Natural killer cell (primary cell): Measurements from ENCODE around the gene C13orf46. TPM values are rescaled to one million over a fixed set of nuclear protein-coding genes. Genes with fewer than 3 reads are reported as not detected.

ENCODE experiments used
- ATAC-seq, 3 donors: fragments of 150-1000 bp in 2 of 3; fragments of 200-7000 bp in 1 of 3; cut with Tn5 transposase; 1 replicate in 1 of 3; 2 replicates in 2 of 3; pipeline ENCODE4 v1.10.0; 2021; ENCODE audit warnings: mild to moderate bottlenecking in 2 of 3, moderate library complexity in 2 of 3
- DNase-seq, 2 donors: peaks; one replicate each; pipeline versions ENCODE4 v3.0.0 to v3.0.0-alpha.2; 2013 to 2021; ENCODE audit warnings: mixed read lengths in 1 of 2
- H3K27ac ChIP-seq: one replicate; pipeline ENCODE4 v1.5.1; 2013; ENCODE audit warnings: mild to moderate bottlenecking, low read length
- H3K27me3 ChIP-seq: one replicate; pipeline ENCODE4 v1.6.1; 2013; ENCODE audit warnings: low read length; ENCODE audit not compliant: control insufficient read depth, insufficient read depth
- H3K36me3 ChIP-seq: one replicate; pipeline ENCODE4 v1.6.1; 2013; ENCODE audit warnings: low read length; ENCODE audit not compliant: control insufficient read depth, insufficient read depth
- H3K4me1 ChIP-seq: one replicate; pipeline ENCODE4 v1.6.1; 2013; ENCODE audit warnings: low read length; ENCODE audit not compliant: control insufficient read depth, insufficient read depth
- H3K4me3 ChIP-seq: one replicate; pipeline ENCODE4 v1.5.1; 2013; ENCODE audit warnings: low read length
- H3K9me3 ChIP-seq: one replicate; pipeline ENCODE4 v1.6.1; 2013; ENCODE audit warnings: low read length; ENCODE audit not compliant: control insufficient read depth, insufficient read depth
- H3K27ac Mint-ChIP-seq, 2 donors: one replicate each; pipeline ENCODE4 v1.8.0; 2022; ENCODE audit warnings: mild to moderate bottlenecking in 2 of 2, mixed read lengths in 2 of 2, moderate library complexity in 1 of 2
- H3K27me3 Mint-ChIP-seq, 2 donors: one replicate each; pipeline ENCODE4 v1.8.0; 2022; ENCODE audit warnings: low read depth in 2 of 2, mixed read lengths in 2 of 2
- H3K36me3 Mint-ChIP-seq: one replicate; pipeline ENCODE4 v1.8.0; 2022; ENCODE audit warnings: mixed read lengths
- H3K4me1 Mint-ChIP-seq, 2 donors: one replicate each; pipeline ENCODE4 v1.8.0; 2022; ENCODE audit warnings: mixed read lengths in 2 of 2
- H3K4me3 Mint-ChIP-seq: one replicate; pipeline ENCODE4 v1.8.0; 2022; ENCODE audit warnings: mild to moderate bottlenecking, moderate library complexity, mixed read lengths
- H3K9me3 Mint-ChIP-seq, 2 donors: one replicate each; pipeline ENCODE4 v1.8.0; 2022; ENCODE audit warnings: mixed read lengths in 2 of 2
- WGBS: methylation state at CpG from one replicate; pipeline ENCODE4 v1.1.7; 2013; ENCODE audit warnings: missing lambda C conversion rate; ENCODE audit not compliant: insufficient coverage; 5-methylcytosine and 5-hydroxymethylcytosine counted together
- intact Hi-C: fragments of 100-400 bp; cut with micrococcal nuclease; formaldehyde crosslinking; loops from one replicate; pipeline ENCODE4 v1.14.2; 2022
- total RNA-seq, 4 donors: library from RNA; stranded (reverse); fragments of 120-200 nt in 1 of 4; gene quantifications; one replicate each; pipeline versions ENCODE4 v1.2.3 to v1.2.4, GENCODE V29; 2013 to 2022
- TF ChIP-seq, protein P1 (sequence below): fragments of 200-600 bp; IDR thresholded peaks from one replicate; pipeline ENCODE4 v1.8.0; 2022; ENCODE audit warnings: antibody characterized with exemption

C13orf46 gene
- total RNA-seq, 3 donors from 2014 or later (not counting 1 experiment from before 2014, with no cell fraction given) = 21.1 to 23.9 (median 23.5) TPM

DNA sequence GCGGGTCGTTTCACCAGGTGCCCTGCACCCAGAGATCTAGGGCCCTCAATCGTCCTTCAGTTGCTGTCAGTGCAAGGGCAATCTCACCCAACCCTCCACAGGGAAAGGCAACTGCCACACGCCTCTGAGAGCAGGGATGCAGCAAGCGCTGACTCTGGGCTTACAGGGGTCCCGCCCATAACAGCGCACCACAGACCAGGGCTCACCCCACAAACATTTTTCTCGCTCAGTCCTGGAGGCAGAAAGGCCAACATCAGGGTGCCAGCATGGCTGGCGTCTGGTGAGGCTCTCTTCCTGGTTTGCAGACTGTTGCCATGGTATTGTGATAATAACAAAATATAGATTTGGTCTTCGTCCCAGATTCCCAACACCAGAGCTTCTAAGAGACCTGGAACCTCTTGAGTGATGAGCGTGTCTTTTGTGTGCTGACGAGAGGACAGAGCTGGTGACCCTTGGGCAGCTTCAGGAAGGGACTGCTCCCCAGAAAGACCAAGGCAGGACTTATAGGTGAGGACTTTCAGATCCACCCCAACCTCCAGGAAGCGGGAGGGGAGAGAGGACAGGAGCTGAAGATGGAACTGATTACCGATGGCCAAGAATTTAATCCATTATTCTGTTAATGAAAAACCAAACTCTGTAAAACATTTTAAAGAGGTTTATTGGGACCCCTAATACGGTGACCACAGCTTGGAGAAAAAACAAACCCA, 51.3 kb downstream of the C13orf46 start:
- Histone ChIP-seq H3K27me3 (peaks cover 4% of the 10 kb centered on the region), H3K4me3 (no peak overlapping the region), H3K9me3 (peaks cover 8% of the 10 kb centered on the region), H3K4me1 (no peaks in the 10 kb centered on the region), H3K36me3 (no peaks in the 10 kb centered on the region), H3K27ac (no peak overlapping the region)
- Mint-ChIP-seq H3K27ac (no peak overlapping the region), H3K36me3 (peaks cover 7% of the 10 kb centered on the region), H3K4me3 (no peak overlapping the region), H3K27me3 (peaks cover 18 to 21% of the 10 kb centered on the region in 2 donors), H3K4me1 (no peaks in the 10 kb centered on the region), H3K9me3 (peaks cover 0 to 4% of the 10 kb centered on the region in 2 donors)
- ATAC-seq = no peak
- WGBS = 86% methylated on average over 14 of the region's 15 CpGs
- peak in 1 of 2 donors; percentile 2 for DNase-seq
- TF ChIP-seq, protein P1, sequence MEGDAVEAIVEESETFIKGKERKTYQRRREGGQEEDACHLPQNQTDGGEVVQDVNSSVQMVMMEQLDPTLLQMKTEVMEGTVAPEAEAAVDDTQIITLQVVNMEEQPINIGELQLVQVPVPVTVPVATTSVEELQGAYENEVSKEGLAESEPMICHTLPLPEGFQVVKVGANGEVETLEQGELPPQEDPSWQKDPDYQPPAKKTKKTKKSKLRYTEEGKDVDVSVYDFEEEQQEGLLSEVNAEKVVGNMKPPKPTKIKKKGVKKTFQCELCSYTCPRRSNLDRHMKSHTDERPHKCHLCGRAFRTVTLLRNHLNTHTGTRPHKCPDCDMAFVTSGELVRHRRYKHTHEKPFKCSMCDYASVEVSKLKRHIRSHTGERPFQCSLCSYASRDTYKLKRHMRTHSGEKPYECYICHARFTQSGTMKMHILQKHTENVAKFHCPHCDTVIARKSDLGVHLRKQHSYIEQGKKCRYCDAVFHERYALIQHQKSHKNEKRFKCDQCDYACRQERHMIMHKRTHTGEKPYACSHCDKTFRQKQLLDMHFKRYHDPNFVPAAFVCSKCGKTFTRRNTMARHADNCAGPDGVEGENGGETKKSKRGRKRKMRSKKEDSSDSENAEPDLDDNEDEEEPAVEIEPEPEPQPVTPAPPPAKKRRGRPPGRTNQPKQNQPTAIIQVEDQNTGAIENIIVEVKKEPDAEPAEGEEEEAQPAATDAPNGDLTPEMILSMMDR = no peak
- intact Hi-C loops = no loop called here

- Mint-ChIP-seq H3K9me3 (peaks cover 0 to 4% of the 10 kb centered on the region in 2 donors), H3K4me3 (no peak overlapping the region), H3K27me3 (peaks cover 20 to 21% of the 10 kb centered on the region in 2 donors), H3K27ac (no peak overlapping the region), H3K4me1 (no peaks in the 10 kb centered on the region), H3K36me3 (peaks cover 7% of the 10 kb centered on the region)
- TF ChIP-seq, protein P1 = no peak
- ATAC-seq (no peak), DNase-seq (peak in 1 of 2 donors; percentile 4)
- WGBS = 93% methylated on average over 1 of the region's 1 CpG
- no peak overlapping the region for H3K4me3 ChIP-seq
- no peaks in the 10 kb centered on the region for H3K36me3 ChIP-seq
- H3K27ac ChIP-seq = no peak overlapping the region
- intact Hi-C loops = no loop called here
- H3K4me1 ChIP-seq = no peaks in the 10 kb centered on the region
- peaks cover 4% of the 10 kb centered on the region for H3K27me3 ChIP-seq
- H3K9me3 ChIP-seq = peaks cover 8% of the 10 kb centered on the region
Measured at GRCh38 chr13:113921763-113922162, 52.1 kb downstream of the C13orf46 start.

GRCh38 chr13:113920606-113921286, 53.1 kb downstream of the C13orf46 start:
- intact Hi-C loops = no loop called here
- no peak for ATAC-seq
- Mint-ChIP-seq H3K27me3 (peaks cover 21 to 26% of the 10 kb centered on the region in 2 donors), H3K9me3 (peaks cover 0 to 4% of the 10 kb centered on the region in 2 donors), H3K36me3 (peaks cover 7% of the 10 kb centered on the region), H3K4me3 (no peak overlapping the region), H3K4me1 (no peaks in the 10 kb centered on the region), H3K27ac (no peak overlapping the region)
- DNase-seq = no peak
- 84% methylated on average over 12 of the region's 13 CpGs for WGBS
- Histone ChIP-seq H3K27ac (no peak overlapping the region), H3K27me3 (peaks cover 6% of the 10 kb centered on the region), H3K4me3 (no peak overlapping the region), H3K36me3 (no peaks in the 10 kb centered on the region), H3K9me3 (peaks cover 8% of the 10 kb centered on the region), H3K4me1 (no peaks in the 10 kb centered on the region)
- TF ChIP-seq, protein P1 = no peak
